ENCODE measurements around the gene KRCC1.

GRCh38 chr2:87996570-87996969 lies 59.0 kb downstream of the KRCC1 start:
- TF ChIP-seq CTCF (conservative IDR thresholded peaks at IDR 0.05) (no peak), ZFX (IDR thresholded peaks at IDR 0.05) (no peak)
